ENCODE measurements around the gene PLK3.

DNA sequence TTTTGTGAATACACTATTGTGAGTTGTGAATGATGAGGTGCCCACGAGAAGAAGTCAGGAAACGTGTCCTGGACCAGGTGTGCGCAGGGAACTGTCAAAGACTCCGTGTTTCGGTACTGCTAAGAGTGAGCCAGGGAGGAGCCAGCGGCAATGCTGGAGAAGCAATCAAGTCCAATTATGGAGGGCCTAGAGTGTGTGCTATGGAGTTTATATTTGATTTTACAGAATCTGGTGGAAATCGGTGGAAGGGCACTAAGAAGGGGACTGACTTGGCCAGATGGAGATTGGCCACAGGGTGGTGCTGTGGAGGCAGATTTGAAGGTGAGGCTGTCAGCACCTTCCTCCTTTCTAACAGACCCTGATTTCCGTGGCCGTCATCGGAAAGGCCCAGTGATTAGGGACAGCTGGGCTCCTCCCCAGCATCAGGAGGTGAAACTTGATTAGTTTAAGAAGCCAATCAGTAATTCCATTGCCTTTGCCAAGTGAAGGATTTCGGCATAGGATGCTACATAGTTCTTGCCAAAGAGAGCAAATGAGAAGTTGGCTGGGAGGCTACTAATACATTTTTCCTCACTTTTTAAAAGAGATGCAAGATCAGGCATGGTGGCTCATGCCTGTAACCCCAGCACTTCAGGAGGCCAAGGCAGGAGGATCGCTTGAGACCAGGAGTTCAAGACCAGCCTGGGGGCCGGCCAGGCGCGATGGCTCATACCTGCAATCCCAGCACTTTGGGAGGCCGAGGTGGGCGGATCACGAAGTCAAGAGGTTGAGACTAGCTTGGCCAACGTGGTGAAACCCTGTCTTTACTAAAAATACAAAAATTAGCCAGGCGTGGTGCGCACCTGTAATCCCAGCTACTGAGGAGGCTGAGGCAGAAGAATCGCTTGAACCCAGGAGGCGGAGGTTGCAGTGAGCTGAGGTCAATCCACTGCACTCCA is 35.8 kb downstream of the PLK3 start:
- TF ChIP-seq, protein P1, sequence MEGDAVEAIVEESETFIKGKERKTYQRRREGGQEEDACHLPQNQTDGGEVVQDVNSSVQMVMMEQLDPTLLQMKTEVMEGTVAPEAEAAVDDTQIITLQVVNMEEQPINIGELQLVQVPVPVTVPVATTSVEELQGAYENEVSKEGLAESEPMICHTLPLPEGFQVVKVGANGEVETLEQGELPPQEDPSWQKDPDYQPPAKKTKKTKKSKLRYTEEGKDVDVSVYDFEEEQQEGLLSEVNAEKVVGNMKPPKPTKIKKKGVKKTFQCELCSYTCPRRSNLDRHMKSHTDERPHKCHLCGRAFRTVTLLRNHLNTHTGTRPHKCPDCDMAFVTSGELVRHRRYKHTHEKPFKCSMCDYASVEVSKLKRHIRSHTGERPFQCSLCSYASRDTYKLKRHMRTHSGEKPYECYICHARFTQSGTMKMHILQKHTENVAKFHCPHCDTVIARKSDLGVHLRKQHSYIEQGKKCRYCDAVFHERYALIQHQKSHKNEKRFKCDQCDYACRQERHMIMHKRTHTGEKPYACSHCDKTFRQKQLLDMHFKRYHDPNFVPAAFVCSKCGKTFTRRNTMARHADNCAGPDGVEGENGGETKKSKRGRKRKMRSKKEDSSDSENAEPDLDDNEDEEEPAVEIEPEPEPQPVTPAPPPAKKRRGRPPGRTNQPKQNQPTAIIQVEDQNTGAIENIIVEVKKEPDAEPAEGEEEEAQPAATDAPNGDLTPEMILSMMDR (IDR thresholded peaks at IDR 0.05; ENCODE audit: low read depth, low read length) = peak; percentile 84
- no peak for TF ChIP-seq POLR2A (IDR thresholded peaks at IDR 0.05; ENCODE audit: extremely low read depth, insufficient read length)
- no peak for TF ChIP-seq MYC (IDR thresholded peaks at IDR 0.05; ENCODE audit: low read depth, low read length)
- TF ChIP-seq, protein P2, sequence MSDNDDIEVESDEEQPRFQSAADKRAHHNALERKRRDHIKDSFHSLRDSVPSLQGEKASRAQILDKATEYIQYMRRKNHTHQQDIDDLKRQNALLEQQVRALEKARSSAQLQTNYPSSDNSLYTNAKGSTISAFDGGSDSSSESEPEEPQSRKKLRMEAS (IDR thresholded peaks at IDR 0.05; ENCODE audit: low read depth, low read length) = no peak

Measured in NB4 (cell line).